Neuronal stem cell (in vitro differentiated cells): ENCODE measurements around the gene ALS2.

Source experiments
- DNase-seq: peaks from one replicate; pipeline ENCODE4 v3.0.0-alpha.2; 2013; ENCODE audit warnings: low spot score
- H2AFZ ChIP-seq: one replicate; pipeline ENCODE4 v1.6.1; 2013; ENCODE audit warnings: mild to moderate bottlenecking, low read length, inconsistent platforms
- H2AK5ac ChIP-seq: 2 replicates; pipeline ENCODE4 v1.6.1; 2013; ENCODE audit warnings: low read depth, mild to moderate bottlenecking, inconsistent platforms, low read length, moderate library complexity, mixed read lengths
- H2BK120ac ChIP-seq: 2 replicates; pipeline ENCODE4 v1.6.1; 2013; ENCODE audit warnings: low read depth, mild to moderate bottlenecking, inconsistent platforms, low read length, moderate library complexity, mixed read lengths
- H2BK12ac ChIP-seq: one replicate; pipeline ENCODE4 v1.6.1; 2013; ENCODE audit warnings: low read length, inconsistent platforms
- H2BK15ac ChIP-seq: 2 replicates; pipeline ENCODE4 v1.6.1; 2013; ENCODE audit warnings: mild to moderate bottlenecking, low read length, inconsistent platforms, mixed read lengths
- H2BK5ac ChIP-seq: one replicate; pipeline ENCODE4 v1.6.1; 2013; ENCODE audit warnings: inconsistent platforms, mild to moderate bottlenecking, low read length, moderate library complexity
- H3K14ac ChIP-seq: one replicate; pipeline ENCODE4 v1.6.1; 2013; ENCODE audit warnings: low read length, inconsistent platforms
- H3K18ac ChIP-seq: 2 replicates; pipeline ENCODE4 v1.6.1; 2013; ENCODE audit warnings: low read length, inconsistent platforms
- H3K23ac ChIP-seq: 2 replicates; pipeline ENCODE4 v1.6.1; 2013; ENCODE audit warnings: low read depth, mild to moderate bottlenecking, mixed read lengths, low read length, inconsistent platforms; ENCODE audit not compliant: poor library complexity
- H3K27ac ChIP-seq: replicated peaks from 3 replicates; pipeline ENCODE4 v1.5.1; 2013; ENCODE audit warnings: low read length, inconsistent platforms
- H3K27me3 ChIP-seq, 3 experiments: 2 replicates each; pipeline ENCODE4 v1.6.1; 2013; ENCODE audit warnings: low read length in 3 of 3, mild to moderate bottlenecking in 2 of 3, inconsistent platforms in 1 of 3, low read depth in 1 of 3, mixed read lengths in 1 of 3, moderate library complexity in 1 of 3; ENCODE audit not compliant: control insufficient read depth in 3 of 3, insufficient read depth in 3 of 3
- H3K36me3 ChIP-seq, 2 donors: replicated peaks in 1 of 2; 2 replicates each; pipeline ENCODE4 v1.6.1; 2013; ENCODE audit warnings: low read length in 2 of 2; ENCODE audit not compliant: control insufficient read depth in 2 of 2, insufficient read depth in 2 of 2
- H3K4ac ChIP-seq: 2 replicates; pipeline ENCODE4 v1.6.1; 2013; ENCODE audit warnings: inconsistent platforms, mild to moderate bottlenecking, low read length, moderate library complexity
- H3K4me1 ChIP-seq, 2 donors: 1 replicate in 1 of 2; 2 replicates in 1 of 2; pipeline ENCODE4 v1.6.1; 2013; ENCODE audit warnings: low read length in 2 of 2, low read depth in 1 of 2; ENCODE audit not compliant: control insufficient read depth in 2 of 2, insufficient read depth in 1 of 2
- H3K4me2 ChIP-seq: one replicate; pipeline ENCODE4 v1.6.1; 2013; ENCODE audit warnings: mild to moderate bottlenecking, low read length, inconsistent platforms; ENCODE audit not compliant: insufficient read depth, poor library complexity, severe bottlenecking
- H3K4me3 ChIP-seq, 2 donors: 2 replicates each; pipeline ENCODE4 v1.5.1; 2013; ENCODE audit warnings: low read length in 2 of 2, mild to moderate bottlenecking in 2 of 2, inconsistent platforms in 1 of 2, moderate library complexity in 1 of 2
- H3K79me1 ChIP-seq: one replicate; pipeline ENCODE4 v1.6.1; 2013; ENCODE audit warnings: low read depth, mild to moderate bottlenecking, inconsistent platforms, low read length, moderate library complexity
- H3K9ac ChIP-seq: one replicate; pipeline ENCODE4 v1.6.1; 2013; ENCODE audit warnings: mild to moderate bottlenecking, low read depth, low read length, inconsistent platforms; ENCODE audit not compliant: poor library complexity
- H3K9me3 ChIP-seq, 2 donors: replicated peaks in 1 of 2; 2 replicates each; pipeline versions ENCODE3 to v1.6.1; 2013; ENCODE audit warnings: low read length in 2 of 2, mild to moderate bottlenecking in 2 of 2, inconsistent platforms in 1 of 2, low read depth in 1 of 2, mixed read lengths in 1 of 2, moderate library complexity in 1 of 2; ENCODE audit not compliant: control insufficient read depth in 2 of 2, insufficient read depth in 1 of 2
- H4K8ac ChIP-seq: one replicate; pipeline ENCODE4 v1.6.1; 2013; ENCODE audit warnings: low read depth, mild to moderate bottlenecking, inconsistent platforms, low read length, moderate library complexity
- H4K91ac ChIP-seq: one replicate; pipeline ENCODE4 v1.6.1; 2013; ENCODE audit warnings: low read length, low read depth, mild to moderate bottlenecking, inconsistent platforms; ENCODE audit not compliant: poor library complexity
- WGBS, 2 donors: extraction: QIAGEN DNeasy Blood & Tissue Kit; methylation state at CpG; one replicate each; pipeline ENCODE4 v1.1.7; 2013; ENCODE audit warnings: missing lambda C conversion rate in 2 of 2, mixed read lengths in 1 of 2; ENCODE audit not compliant: insufficient read length in 2 of 2, insufficient replicate concordance in 1 of 2; ENCODE audit errors: extremely low coverage in 2 of 2; 5-methylcytosine and 5-hydroxymethylcytosine counted together

Gene ALS2

GRCh38 chr2:201751566-201751965 is 29.2 kb downstream of the ALS2 start:
- H2BK12ac ChIP-seq = no peak overlapping the region
- no peak overlapping the region for H2BK15ac ChIP-seq
- no peak overlapping the region for H3K27ac ChIP-seq
- H3K9me3 ChIP-seq = no peaks in the 10 kb centered on the region
- no peak for DNase-seq
- no CpG with 5 or more reads among the region's 5 CpGs for WGBS, 2 donors
- no peak overlapping the region for H4K91ac ChIP-seq
- H3K14ac ChIP-seq = no peak overlapping the region
- H2AFZ ChIP-seq = no peak overlapping the region
- peaks cover 8 to 73% of the 10 kb centered on the region in 2 donors for H3K36me3 ChIP-seq
- no peak overlapping the region for H3K4me2 ChIP-seq
- no peak overlapping the region for H2BK120ac ChIP-seq
- H3K4me1 ChIP-seq = no peaks in the 10 kb centered on the region
- no peak overlapping the region for H3K4ac ChIP-seq
- no peaks in the 10 kb centered on the region for H3K27me3 ChIP-seq
- H3K9ac ChIP-seq = no peak overlapping the region
- no peak overlapping the region for H3K18ac ChIP-seq
- H3K23ac ChIP-seq = no peak overlapping the region
- H2AK5ac ChIP-seq = no peak overlapping the region
- no peak overlapping the region for H3K4me3 ChIP-seq
- H4K8ac ChIP-seq = no peak overlapping the region
- no peak overlapping the region for H2BK5ac ChIP-seq
- no peaks in the 10 kb centered on the region for H3K79me1 ChIP-seq

- Histone ChIP-seq H4K8ac (no peak overlapping the region), H2AFZ (no peak overlapping the region), H3K4me3 (no peak overlapping the region), H3K9me3 (no peaks in the 10 kb centered on the region), H2BK12ac (no peak overlapping the region), H2AK5ac (no peak overlapping the region), H3K18ac (no peak overlapping the region), H2BK120ac (no peak overlapping the region), H4K91ac (no peak overlapping the region), H2BK15ac (no peak overlapping the region), H3K79me1 (no peaks in the 10 kb centered on the region), H3K27ac (no peak overlapping the region), H3K14ac (no peak overlapping the region), H2BK5ac (no peak overlapping the region), H3K23ac (no peak overlapping the region), H3K36me3 (peaks cover 6 to 84% of the 10 kb centered on the region in 2 donors), H3K4me2 (no peak overlapping the region), H3K27me3 (no peaks in the 10 kb centered on the region), H3K9ac (no peak overlapping the region), H3K4me1 (no peaks in the 10 kb centered on the region), H3K4ac (no peak overlapping the region)
- WGBS, 2 donors = no CpG with 5 or more reads among the region's 6 CpGs
- DNase-seq = no peak
Observed at GRCh38 chr2:201746551-201746950, 34.2 kb downstream of the ALS2 start.

- no peak overlapping the region for H3K4me2 ChIP-seq
- DNase-seq = no peak
- H3K4me3 ChIP-seq = no peak overlapping the region
- no peak overlapping the region for H2BK15ac ChIP-seq
- WGBS, 2 donors = no CpG with 5 or more reads among the region's 2 CpGs
- no peak overlapping the region for H4K91ac ChIP-seq
- peaks cover 0 to 9% of the 10 kb centered on the region in 2 donors for H3K9me3 ChIP-seq
- no peak overlapping the region for H3K14ac ChIP-seq
- no peak overlapping the region for H2BK120ac ChIP-seq
- H3K18ac ChIP-seq = no peak overlapping the region
- no peak overlapping the region for H3K4ac ChIP-seq
- no peak overlapping the region for H4K8ac ChIP-seq
- no peaks in the 10 kb centered on the region for H3K79me1 ChIP-seq
- no peaks in the 10 kb centered on the region for H3K27me3 ChIP-seq
- H3K23ac ChIP-seq = no peak overlapping the region
- H3K36me3 ChIP-seq = peaks cover 3 to 90% of the 10 kb centered on the region in 2 donors
- no peak overlapping the region for H2BK12ac ChIP-seq
- H2AFZ ChIP-seq = no peak overlapping the region
- H3K9ac ChIP-seq = no peak overlapping the region
- H2BK5ac ChIP-seq = no peak overlapping the region
- H2AK5ac ChIP-seq = no peak overlapping the region
- no peak overlapping the region for H3K27ac ChIP-seq
- no peaks in the 10 kb centered on the region for H3K4me1 ChIP-seq
Observed at GRCh38 chr2:201735486-201735885, 45.2 kb downstream of the ALS2 start.

DNA sequence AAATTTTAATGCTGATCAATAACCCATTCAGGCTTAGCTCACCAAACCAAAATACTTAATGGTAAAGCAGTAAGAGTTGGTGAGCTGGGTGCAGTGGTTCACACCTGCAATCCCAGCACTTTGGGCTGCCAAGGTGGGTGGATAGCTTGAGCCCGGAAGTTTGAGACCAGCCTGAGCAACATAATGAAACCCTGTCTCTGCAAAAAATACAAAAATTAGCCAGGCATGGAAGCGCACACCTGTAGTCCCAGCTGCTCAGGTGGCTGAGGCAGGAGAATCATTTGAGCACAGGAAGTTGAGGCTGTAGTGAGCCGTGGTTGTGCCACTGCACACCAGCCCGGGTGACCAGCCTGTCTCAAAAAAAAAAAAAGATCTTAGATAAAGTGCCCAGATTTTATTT is 46.6 kb downstream of the ALS2 start:
- peaks cover 3 to 83% of the 10 kb centered on the region in 2 donors for H3K36me3 ChIP-seq
- H3K23ac ChIP-seq = no peak overlapping the region
- H2BK120ac ChIP-seq = no peak overlapping the region
- no peak overlapping the region for H3K18ac ChIP-seq
- H3K9me3 ChIP-seq = peaks cover 0 to 9% of the 10 kb centered on the region in 2 donors
- H3K27ac ChIP-seq = no peak overlapping the region
- H2BK12ac ChIP-seq = no peak overlapping the region
- H3K4me3 ChIP-seq = no peak overlapping the region
- no peak overlapping the region for H4K8ac ChIP-seq
- H3K4me1 ChIP-seq = no peaks in the 10 kb centered on the region
- DNase-seq = no peak
- no peak overlapping the region for H2AFZ ChIP-seq
- H3K14ac ChIP-seq = no peak overlapping the region
- no peak overlapping the region for H2AK5ac ChIP-seq
- no peaks in the 10 kb centered on the region for H3K79me1 ChIP-seq
- no peak overlapping the region for H3K9ac ChIP-seq
- H2BK5ac ChIP-seq = no peak overlapping the region
- WGBS, 2 donors = no CpG with 5 or more reads among the region's 4 CpGs
- H3K27me3 ChIP-seq = no peaks in the 10 kb centered on the region
- H4K91ac ChIP-seq = no peak overlapping the region
- no peak overlapping the region for H3K4me2 ChIP-seq
- H3K4ac ChIP-seq = no peak overlapping the region
- H2BK15ac ChIP-seq = no peak overlapping the region
